ENCODE data around the gene LTBP1.

DNA sequence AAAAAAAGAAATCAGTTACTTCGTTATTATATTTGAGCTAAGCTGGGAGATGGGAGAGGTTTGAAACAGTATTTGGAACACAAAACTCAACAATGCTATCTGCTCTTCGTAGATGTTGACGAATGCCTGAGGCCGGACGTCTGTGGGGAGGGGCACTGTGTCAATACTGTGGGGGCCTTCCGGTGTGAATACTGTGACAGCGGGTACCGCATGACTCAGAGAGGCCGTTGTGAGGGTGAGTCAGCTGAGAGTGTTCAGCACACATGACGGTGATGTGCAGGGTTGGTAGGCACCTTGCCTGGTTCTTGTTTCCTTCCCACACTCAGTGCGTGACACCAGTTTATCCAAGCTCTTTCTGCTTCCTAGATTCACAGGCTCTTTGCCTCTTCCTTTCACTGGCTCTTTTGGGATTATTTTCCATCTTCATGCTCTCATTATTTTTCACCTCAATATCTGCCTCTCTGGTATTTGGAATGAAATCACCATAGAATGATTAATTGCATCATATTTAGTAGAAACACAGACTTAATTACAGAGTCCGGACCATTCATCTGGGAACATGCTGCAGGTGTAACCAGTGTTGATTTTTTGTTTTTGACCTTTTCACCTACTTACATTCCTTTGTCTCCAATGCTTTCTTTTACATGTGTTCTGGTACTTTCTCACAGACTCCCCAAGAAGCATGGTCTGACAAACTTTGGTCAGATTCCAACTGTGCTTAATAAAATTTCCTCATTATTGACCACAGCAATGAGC, 329.1 kb downstream of the LTBP1 start:
- no peak for TF ChIP-seq GABPA (IDR thresholded peaks at IDR 0.05; ENCODE audit: low read depth)
- TF ChIP-seq NBN (IDR thresholded peaks at IDR 0.05): no peak

Data from GM12878 (cell line).